ENCODE data around the gene LOC128125822.

Gene LOC128125822

GRCh38 chr6:63525186-63525878 is 46.9 kb upstream of the LOC128125822 start (continued):
- no peak for TF ChIP-seq YBX1 (IDR thresholded peaks at IDR 0.05)
- no peak for TF ChIP-seq PKNOX1 (IDR thresholded peaks at IDR 0.05)
- TF ChIP-seq CBX5 (IDR thresholded peaks at IDR 0.05; ENCODE audit: low read depth): no peak
- no peak for TF ChIP-seq E4F1 (IDR thresholded peaks at IDR 0.05; ENCODE audit: borderline replicate concordance, partially characterized antibody)
- TF ChIP-seq MYB (IDR thresholded peaks at IDR 0.05; ENCODE audit: borderline replicate concordance, low read depth, low read length): no peak
- TF ChIP-seq ZZZ3 (IDR thresholded peaks at IDR 0.05; ENCODE audit: control insufficient read depth, insufficient read length, low read depth): no peak
- no peak for TF ChIP-seq HDAC6 (IDR thresholded peaks at IDR 0.05; ENCODE audit: unreplicated experiment)
- TF ChIP-seq JUNB (IDR thresholded peaks at IDR 0.05): no peak
- TF ChIP-seq CHD4 (IDR thresholded peaks at IDR 0.05): no peak
- no peak for TF ChIP-seq SKIL (IDR thresholded peaks at IDR 0.05; ENCODE audit: low read depth, poor library complexity, severe bottlenecking)
- peak; percentile 66 for TF ChIP-seq CREB1 (IDR thresholded peaks at IDR 0.05; ENCODE audit: low read depth)
- no peak; the same call in 1 of the 2 replicates for TF ChIP-seq FOXM1 (IDR thresholded peaks at IDR 0.05; ENCODE audit: low read depth, low read length)
- TF ChIP-seq TCF7 (IDR thresholded peaks at IDR 0.05; ENCODE audit: borderline replicate concordance): no peak
- TF ChIP-seq NR2C2 (IDR thresholded peaks at IDR 0.05; ENCODE audit: borderline replicate concordance, control insufficient read depth, insufficient read length, low read depth): no peak
- TF ChIP-seq ATF7 (IDR thresholded peaks at IDR 0.05; ENCODE audit: low read depth): no peak
- TF ChIP-seq ZNF207 (IDR thresholded peaks at IDR 0.05; ENCODE audit: borderline replicate concordance): no peak
- TF ChIP-seq ZBTB33 (IDR thresholded peaks at IDR 0.05): no peak
- TF ChIP-seq IKZF1 (conservative IDR thresholded peaks at IDR 0.05): 0 out of 2 replicates have a peak, but pooled peaks have one; percentile 15
- no peak for TF ChIP-seq BACH1 (IDR thresholded peaks at IDR 0.05; ENCODE audit: borderline replicate concordance)
- TF ChIP-seq RELB (IDR thresholded peaks at IDR 0.05; ENCODE audit: low read depth): 0 out of 2 replicates have a peak, but pooled peaks have one; percentile 27

Data from GM12878 (cell line).